GM12875 (cell line): ENCODE results near the gene HPGDS.
"Not testable (repeated sequence)": the region's sequence is repeated elsewhere in the genome, so short reads cannot be mapped to it uniquely, and the experiment has no call there.

Experiments used
- H3K4me3 ChIP-seq: one replicate; pipeline ENCODE4 v1.5.1; 2011; ENCODE audit warnings: low read depth, low read length, control low read depth
- TF ChIP-seq, protein P1 (sequence below): IDR thresholded peaks from 2 replicates; pipeline ENCODE4 v1.5.1; 2011; ENCODE audit warnings: low read depth, mild to moderate bottlenecking, control low read depth, inconsistent platforms, low read length, moderate library complexity, borderline replicate concordance; ENCODE audit not compliant: insufficient read depth

Gene HPGDS

DNA sequence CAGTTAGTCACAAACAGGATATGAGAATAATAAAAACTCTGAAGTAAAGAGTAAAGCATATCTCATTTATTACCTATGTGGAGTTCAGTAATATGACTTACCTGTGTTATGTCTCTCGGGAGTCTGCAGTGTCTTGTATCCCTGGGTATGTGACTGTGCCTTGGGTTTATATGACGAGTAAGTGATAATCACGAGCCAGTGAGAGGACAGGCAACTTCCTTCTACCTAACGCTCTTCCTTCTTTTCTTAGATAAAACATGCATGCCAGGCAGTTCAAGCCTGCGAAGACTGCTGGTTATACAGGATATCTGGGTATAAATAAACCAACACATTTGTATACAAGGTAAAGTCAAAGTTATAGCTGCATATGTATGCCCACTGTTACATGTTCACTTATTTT lies at the start of gene HPGDS:
HPGDS (minus strand) TSS at position 143 of the 400 bp plus-strand sequence. CDS start 8,207 bp downstream, outside the sequence.
- TF ChIP-seq, protein P1, sequence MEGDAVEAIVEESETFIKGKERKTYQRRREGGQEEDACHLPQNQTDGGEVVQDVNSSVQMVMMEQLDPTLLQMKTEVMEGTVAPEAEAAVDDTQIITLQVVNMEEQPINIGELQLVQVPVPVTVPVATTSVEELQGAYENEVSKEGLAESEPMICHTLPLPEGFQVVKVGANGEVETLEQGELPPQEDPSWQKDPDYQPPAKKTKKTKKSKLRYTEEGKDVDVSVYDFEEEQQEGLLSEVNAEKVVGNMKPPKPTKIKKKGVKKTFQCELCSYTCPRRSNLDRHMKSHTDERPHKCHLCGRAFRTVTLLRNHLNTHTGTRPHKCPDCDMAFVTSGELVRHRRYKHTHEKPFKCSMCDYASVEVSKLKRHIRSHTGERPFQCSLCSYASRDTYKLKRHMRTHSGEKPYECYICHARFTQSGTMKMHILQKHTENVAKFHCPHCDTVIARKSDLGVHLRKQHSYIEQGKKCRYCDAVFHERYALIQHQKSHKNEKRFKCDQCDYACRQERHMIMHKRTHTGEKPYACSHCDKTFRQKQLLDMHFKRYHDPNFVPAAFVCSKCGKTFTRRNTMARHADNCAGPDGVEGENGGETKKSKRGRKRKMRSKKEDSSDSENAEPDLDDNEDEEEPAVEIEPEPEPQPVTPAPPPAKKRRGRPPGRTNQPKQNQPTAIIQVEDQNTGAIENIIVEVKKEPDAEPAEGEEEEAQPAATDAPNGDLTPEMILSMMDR = no peak
- no peak within 1 kb of the TSS for H3K4me3 ChIP-seq

DNA sequence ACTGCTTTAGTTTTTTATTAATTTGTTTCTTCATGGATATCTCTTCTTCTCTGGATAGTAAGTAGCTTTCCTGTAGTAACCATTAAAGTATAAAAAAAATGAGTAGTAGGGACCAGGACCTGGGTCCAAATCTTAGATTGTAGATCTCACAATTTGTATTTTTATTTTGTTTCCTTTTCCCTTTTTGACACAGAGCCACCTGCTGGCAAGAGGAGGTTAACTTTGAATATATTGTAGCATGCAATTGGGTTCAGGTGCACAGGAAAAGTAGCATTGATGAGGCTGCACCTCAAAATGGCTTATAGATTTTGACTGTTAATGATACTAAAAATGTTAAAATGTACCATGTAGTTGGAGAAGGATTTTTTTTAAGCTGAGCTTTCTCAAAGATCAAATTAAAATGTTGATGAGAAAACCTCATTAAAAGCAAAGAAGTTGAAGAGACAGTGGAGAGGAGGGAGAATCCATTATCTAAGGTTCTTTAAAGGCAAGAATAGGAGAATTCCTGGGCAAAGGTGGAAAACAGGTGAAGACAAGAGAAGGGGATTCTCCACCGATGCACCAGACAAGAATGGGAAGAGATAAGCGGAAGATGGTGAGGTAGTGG lies 48.3 kb upstream of the HPGDS start:
- TF ChIP-seq, protein P1 = peak; percentile 20; the same call in 1 of the 2 replicates
- H3K4me3 ChIP-seq = no peak overlapping the region

DNA sequence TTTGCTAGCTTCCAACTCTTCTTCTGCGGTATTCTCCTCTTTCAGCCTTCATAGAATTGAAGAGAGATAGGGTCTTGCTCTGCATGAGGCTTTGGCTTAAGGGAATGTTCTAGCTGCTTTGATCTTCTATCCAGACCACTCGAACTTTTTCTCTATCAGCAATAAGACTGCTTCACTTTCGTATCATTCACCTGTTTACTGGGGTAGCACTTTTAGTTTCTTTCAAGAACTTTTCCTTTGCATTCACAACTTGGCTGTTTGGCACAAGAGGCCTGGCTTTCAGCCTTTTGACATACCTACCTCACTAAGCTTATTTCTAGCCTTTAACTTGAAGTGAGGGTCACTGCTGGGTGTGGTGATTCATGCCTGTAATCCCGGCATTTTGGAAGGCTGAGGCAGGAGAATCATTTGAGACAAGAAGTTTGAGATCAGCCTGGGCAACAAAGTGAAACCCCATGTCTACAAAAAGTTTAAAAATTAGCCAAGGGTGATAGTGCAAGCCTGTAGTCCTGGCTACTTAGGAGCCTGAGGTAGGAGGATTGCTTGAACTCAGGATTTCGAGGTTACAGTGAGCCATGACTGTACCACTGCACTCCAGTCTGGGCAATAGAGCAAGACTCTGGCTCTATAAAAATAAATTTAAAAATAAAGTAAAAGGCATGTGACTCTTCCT lies 47.1 kb upstream of the HPGDS start:
- no peak overlapping the region for H3K4me3 ChIP-seq
- TF ChIP-seq, protein P1 = no peak

DNA sequence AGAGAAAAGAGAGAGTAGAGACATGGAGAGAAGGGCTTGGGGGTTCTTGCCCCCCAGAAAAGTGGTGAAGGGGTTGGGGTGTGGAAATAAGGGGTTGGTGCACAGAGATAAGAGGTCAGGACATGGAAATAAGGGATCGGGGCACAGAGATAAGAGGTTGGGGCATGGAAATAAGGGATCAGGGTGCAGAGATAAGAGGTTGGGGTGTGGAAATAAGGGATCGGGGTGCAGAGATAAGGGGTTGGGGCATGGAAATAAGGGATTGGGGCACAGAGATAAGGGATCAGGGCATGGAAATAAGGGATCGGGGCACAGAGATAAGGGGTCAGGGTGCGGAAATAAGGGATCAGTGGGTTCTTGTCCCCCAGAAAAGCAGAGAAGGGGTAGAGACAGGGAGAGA lies 45.3 kb upstream of the HPGDS start:
- H3K4me3 ChIP-seq = not testable (repeated sequence)

DNA sequence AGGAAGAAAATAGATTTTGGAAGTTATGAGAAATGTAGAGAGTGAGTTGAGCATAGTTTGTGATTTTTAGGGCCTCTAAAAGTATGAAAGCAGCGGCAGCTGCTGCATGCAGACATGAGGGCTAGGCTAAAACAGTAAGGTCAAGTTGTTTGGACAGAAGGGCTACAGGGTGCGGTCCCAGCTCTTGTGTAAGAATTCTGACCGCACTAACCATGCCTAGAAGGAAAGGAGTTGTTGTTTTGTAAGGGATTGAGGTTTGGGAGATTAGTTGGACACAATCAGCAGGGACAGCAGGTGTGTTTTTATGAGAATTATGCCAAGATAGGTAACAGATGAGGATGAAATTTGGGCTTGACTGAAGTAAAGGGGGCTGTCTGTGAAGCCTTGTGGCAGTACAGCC lies 42.8 kb upstream of the HPGDS start:
- not testable (repeated sequence) for H3K4me3 ChIP-seq

DNA sequence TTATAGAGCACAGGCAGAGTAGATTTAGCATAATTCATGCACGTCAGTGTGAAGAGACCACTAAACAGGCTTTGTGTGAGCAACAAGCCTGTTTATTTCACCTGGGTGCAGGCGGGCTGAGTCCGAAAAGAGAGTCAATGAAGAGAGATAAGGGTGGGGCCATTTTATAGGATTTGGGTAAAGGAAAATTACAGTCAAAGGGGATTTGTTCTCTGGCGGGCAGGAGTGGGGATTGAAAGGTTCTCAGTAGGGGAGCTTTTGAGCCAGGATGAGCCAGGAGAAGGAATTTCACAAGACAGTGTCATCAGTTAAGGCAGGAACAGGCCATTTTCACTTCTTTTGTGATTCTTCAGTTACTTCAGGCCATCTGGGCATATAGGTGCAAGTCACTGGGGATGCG lies 40.3 kb upstream of the HPGDS start:
- not testable (repeated sequence) for H3K4me3 ChIP-seq

DNA sequence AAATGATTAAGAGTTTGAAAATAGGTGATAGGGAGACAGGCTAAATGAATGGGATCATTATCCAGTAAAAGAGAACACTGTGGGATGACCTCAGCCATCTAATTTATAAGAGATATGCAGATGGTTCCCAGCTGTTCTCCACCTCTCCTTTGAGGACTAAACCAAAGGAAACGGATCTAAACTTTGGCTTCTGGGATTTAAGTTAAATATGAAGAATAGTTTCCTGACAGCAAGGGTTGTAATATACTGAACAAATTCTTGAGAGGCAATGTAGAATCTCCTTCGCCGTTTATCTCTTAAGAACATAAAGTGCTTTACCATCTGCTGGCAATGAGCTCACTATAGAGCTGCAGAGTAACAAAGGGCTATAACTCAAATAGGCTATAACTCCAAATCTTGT lies 35.4 kb upstream of the HPGDS start:
- no peak overlapping the region for H3K4me3 ChIP-seq
- TF ChIP-seq, protein P1 = no peak

DNA sequence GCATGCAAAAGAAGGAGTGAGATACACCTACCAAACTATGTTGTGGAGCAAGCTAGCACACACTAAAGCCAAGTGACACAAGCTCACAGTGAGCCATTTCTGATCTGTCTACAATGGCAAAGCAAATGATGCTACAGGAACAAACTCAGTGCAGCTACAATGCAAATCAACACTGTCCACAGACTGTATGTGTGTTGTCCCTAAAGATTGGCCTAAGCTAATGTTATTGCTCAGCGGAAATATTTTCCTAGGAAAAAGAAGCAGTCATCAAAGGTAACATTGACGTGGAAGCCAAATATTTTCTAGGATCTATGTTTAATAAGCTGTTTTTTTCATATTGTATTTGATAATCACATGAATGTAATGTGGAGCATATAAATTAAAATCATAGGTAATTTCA lies 34.7 kb upstream of the HPGDS start:
- H3K4me3 ChIP-seq = no peak overlapping the region
- TF ChIP-seq, protein P1 = no peak

DNA sequence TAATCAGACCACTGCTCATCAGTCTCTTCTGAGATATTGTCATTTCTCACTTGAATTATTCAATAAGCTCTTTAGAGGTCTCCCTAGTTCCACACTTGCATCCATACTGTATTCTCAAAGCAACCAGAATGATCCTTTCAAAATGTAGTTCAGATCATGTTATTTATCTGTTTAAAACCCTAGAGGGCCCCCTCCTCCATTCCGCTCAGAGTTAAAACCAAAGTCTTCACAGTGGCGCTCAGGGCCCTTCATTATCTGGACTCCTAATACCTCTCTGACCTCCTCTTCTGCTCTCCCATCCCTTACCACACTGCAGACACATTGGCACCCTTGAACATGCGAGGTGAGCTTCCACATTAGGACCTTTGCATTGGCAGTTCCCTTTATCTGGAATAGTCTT lies 32.7 kb upstream of the HPGDS start:
- no peak overlapping the region for H3K4me3 ChIP-seq
- TF ChIP-seq, protein P1 = no peak
